HG02642 (cell line): ENCODE results near the gene LXN.
A peak's percentile ranks its signal among the peaks of the same experiment; 100 is the strongest.
"Not testable (repeated sequence)": the region's sequence is repeated elsewhere in the genome, so short reads cannot be mapped to it uniquely, and the experiment has no call there.

Experiments used
- ATAC-seq: cut with Tn5 transposase; IDR thresholded peaks from one replicate; pipeline ENCODE4 v1.9.1; 2021; ENCODE audit warnings: mild to moderate bottlenecking; ENCODE audit not compliant: unreplicated experiment, poor library complexity

Gene LXN

GRCh38 chr3:158672215-158673176, at the start of gene LXN:
Gene LXN, minus strand, starts transcription at chr3:158672648. Its CDS starts 170 bp downstream, at chr3:158672478.
- ATAC-seq, result peak; percentile 100

GRCh38 chr3:158722108-158722507, 49.7 kb upstream of the LXN start:
- ATAC-seq, result no peak

GRCh38 chr3:158718490-158719170, 46.2 kb upstream of the LXN start:
- no peak for ATAC-seq

GRCh38 chr3:158717576-158717975, 45.1 kb upstream of the LXN start:
- ATAC-seq, result no peak

- no peak for ATAC-seq
These were observed 40.6 kb upstream of the LXN start for GRCh38 chr3:158713094-158713499.

- peak; percentile 29 for ATAC-seq
These were observed 40.0 kb upstream of the LXN start for GRCh38 chr3:158712443-158712842.

- no peak for ATAC-seq
These were observed 39.4 kb upstream of the LXN start for GRCh38 chr3:158711886-158712285.

- no peak for ATAC-seq
These were observed 38.2 kb upstream of the LXN start for GRCh38 chr3:158710601-158711000.

GRCh38 chr3:158709666-158710083, 37.2 kb upstream of the LXN start:
- ATAC-seq, result no peak

- ATAC-seq, result no peak
These were observed 31.1 kb upstream of the LXN start for GRCh38 chr3:158703566-158703965.

- no peak for ATAC-seq
These were observed 30.5 kb upstream of the LXN start for GRCh38 chr3:158702815-158703481.

GRCh38 chr3:158701420-158702065, 29.1 kb upstream of the LXN start:
- ATAC-seq, result no peak

GRCh38 chr3:158700559-158700958, 28.1 kb upstream of the LXN start:
- no peak for ATAC-seq

- no peak for ATAC-seq
These were observed 24.2 kb upstream of the LXN start for GRCh38 chr3:158696618-158697017.

- not testable (repeated sequence) for ATAC-seq
These were observed 21.5 kb upstream of the LXN start for GRCh38 chr3:158693866-158694456.

GRCh38 chr3:158685159-158685558, 12.7 kb upstream of the LXN start:
- ATAC-seq, result no peak

- no peak for ATAC-seq
These were observed 10.9 kb upstream of the LXN start for GRCh38 chr3:158683230-158683962.

- no peak for ATAC-seq
These were observed 8.4 kb upstream of the LXN start for GRCh38 chr3:158680861-158681260.

GRCh38 chr3:158679547-158680000, 7.1 kb upstream of the LXN start:
- no peak for ATAC-seq
